ENCODE measurements around the gene MSLN. TPM values are rescaled to one million over a fixed set of nuclear protein-coding genes. Genes with fewer than 3 reads are reported as not detected.

The MSLN gene
- total and polyA plus RNA-seq, 9 of the 15 experiments (the other 6 are each of a cell fraction or from before 2014, with no cell fraction given), result not detected

GRCh38 chr16:813204-813915, 52.8 kb downstream of the MSLN start (continued):
- TF ChIP-seq PKNOX1 (IDR thresholded peaks at IDR 0.05) (no peak), RHOXF2B (CRISPR knock-in tag; conservative IDR thresholded peaks at IDR 0.05) (no peak), ZBTB7A (IDR thresholded peaks at IDR 0.05; ENCODE audit: borderline replicate concordance, control insufficient read depth, low read depth, low read length) (peak; percentile 89), MAX (CRISPR knock-in tag; IDR thresholded peaks at IDR 0.05) (no peak), RAD21 (CRISPR knock-in tag; conservative IDR thresholded peaks at IDR 0.05 in 1 of 2, IDR thresholded peaks at IDR 0.05 in 1 of 2) (peak; percentile 83 to 88), NEUROD1 (IDR thresholded peaks at IDR 0.05; ENCODE audit: borderline replicate concordance, low read depth, low read length, partially characterized antibody) (no peak), ARHGAP35 (IDR thresholded peaks at IDR 0.05; ENCODE audit: partially characterized antibody) (no peak), RNF219 (CRISPR knock-in tag; IDR thresholded peaks at IDR 0.05) (no peak), CXXC5 (CRISPR knock-in tag; IDR thresholded peaks at IDR 0.05) (0 out of 2 replicates have a peak, but pooled peaks have one; percentile 28), CTCFL (IDR thresholded peaks at IDR 0.05; ENCODE audit: borderline replicate concordance, insufficient read depth, low read depth, low read length, poor library complexity, severe bottlenecking) (peak; percentile 24), CTCF (IDR thresholded peaks at IDR 0.05 in 2 of 3, conservative IDR thresholded peaks at IDR 0.05 in 1 of 3; ENCODE audit: insufficient read depth in 2 of 3, low read depth in 1 of 3, low read length in 3 of 3) (peak; percentile 70 to 84 (median 78)), ETV1 (tag; conservative IDR thresholded peaks at IDR 0.05; ENCODE audit: low read depth) (peak; percentile 43), NR2C1 (IDR thresholded peaks at IDR 0.05) (no peak), NR2C1 (tag; IDR thresholded peaks at IDR 0.05) (0 out of 2 replicates have a peak, but pooled peaks have one; percentile 19), SIN3B (IDR thresholded peaks at IDR 0.05; ENCODE audit: low read depth) (no peak)
